Peyer's patch (tissue), 4 donors: ENCODE measurements around the gene HSBP1. TPM values are rescaled to one million over a fixed set of nuclear protein-coding genes. Genes with fewer than 3 reads are reported as not detected.

ENCODE experiments used
- DNase-seq, 3 donors: peaks; one replicate each; pipeline ENCODE4 v3.0.0-alpha.2; 2017 to 2019
- H3K27ac ChIP-seq, 4 donors: fragments of 200-600 bp; sonication (generic); one replicate each; pipeline ENCODE4 v1.5.1; 2016 to 2019
- H3K27me3 ChIP-seq, 2 donors: fragments of 200-600 bp; sonication (generic); one replicate each; pipeline ENCODE4 v1.5.1; 2019
- H3K36me3 ChIP-seq, 3 donors: fragments of 200-600 bp; sonication (generic); one replicate each; pipeline ENCODE4 v1.5.1; 2016 to 2019
- H3K4me1 ChIP-seq, 4 donors: fragments of 200-600 bp; sonication (generic); one replicate each; pipeline ENCODE4 v1.5.1; 2016 to 2019
- H3K4me3 ChIP-seq, 4 donors: fragments of 200-600 bp; sonication (generic); 1 replicate in 3 of 4; 2 replicates in 1 of 4; pipeline ENCODE4 v1.5.1; 2016 to 2019; ENCODE audit warnings: mild to moderate bottlenecking in 1 of 4
- H3K9me3 ChIP-seq, 4 donors: fragments of 200-600 bp; sonication (generic); one replicate each; pipeline ENCODE4 v1.5.1; 2016 to 2019; ENCODE audit warnings: mild to moderate bottlenecking in 1 of 4
- POLR2A ChIP-seq, 2 donors: fragments of 450-650 bp; IDR thresholded peaks; one replicate each; pipeline ENCODE4 v1.5.1; 2017; ENCODE audit warnings: antibody characterized with exemption in 2 of 2, mild to moderate bottlenecking in 2 of 2, moderate library complexity in 2 of 2
- total RNA-seq, 4 donors: library from RNA; depleted of rRNA; stranded (reverse); fragments of >200 nt; gene quantifications; one replicate each; pipeline ENCODE4 v1.1.0, GENCODE V29; 2016
- TF ChIP-seq, protein P1 (sequence below), 6 experiments: fragments of 450-650 bp in 4 of 6; fragments of 200-600 bp in 2 of 6; sonication (generic) in 1 of 6; IDR thresholded peaks; one replicate each; pipeline ENCODE4 v1.5.1; 2017 to 2019; ENCODE audit warnings: antibody characterized with exemption in 6 of 6, mild to moderate bottlenecking in 3 of 6, moderate library complexity in 1 of 6

HSBP1 gene
- total RNA-seq, 4 donors from 2014 or later = 12.4 to 19.0 (median 18.1) TPM

DNA sequence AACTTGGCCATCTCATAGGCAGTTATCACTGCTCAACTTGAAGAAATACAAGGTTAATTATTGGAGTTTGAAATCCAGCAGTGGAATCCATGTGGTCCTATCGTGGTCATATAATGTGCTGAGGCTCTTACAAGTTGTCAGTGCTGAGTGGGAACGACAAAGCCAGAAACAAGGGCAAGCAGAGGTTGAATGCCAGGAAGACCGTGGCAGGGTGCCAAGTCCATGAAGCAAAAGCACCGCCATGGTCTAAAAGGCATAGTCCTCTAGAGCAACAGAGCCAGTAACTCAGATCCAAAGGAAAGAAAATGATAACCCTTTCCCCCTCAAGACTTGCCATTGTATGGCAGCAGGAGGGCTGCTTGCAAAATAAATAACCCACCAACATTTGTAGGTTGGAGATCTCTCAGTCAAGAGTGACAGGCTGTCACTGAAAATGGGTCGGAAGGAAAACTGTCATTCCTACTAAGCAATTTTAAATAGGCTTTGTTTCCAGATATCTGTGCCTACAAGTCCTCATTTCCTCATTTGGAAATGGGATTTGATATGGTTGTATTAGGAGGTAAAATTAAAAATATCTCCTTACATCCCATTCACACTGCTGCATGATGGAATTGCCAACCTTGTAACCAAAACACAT lies 36.4 kb upstream of the HSBP1 start:
- DNase-seq = no peak
- Histone ChIP-seq H3K4me1 (no peaks in the 10 kb centered on the region), H3K9me3 (no peaks in the 10 kb centered on the region), H3K27me3 (no peaks in the 10 kb centered on the region), H3K36me3 (no peaks in the 10 kb centered on the region), H3K4me3 (no peak overlapping the region), H3K27ac (no peak overlapping the region)
- TF ChIP-seq POLR2A (IDR thresholded peaks at IDR 0.05) = no peak
- TF ChIP-seq, protein P1, sequence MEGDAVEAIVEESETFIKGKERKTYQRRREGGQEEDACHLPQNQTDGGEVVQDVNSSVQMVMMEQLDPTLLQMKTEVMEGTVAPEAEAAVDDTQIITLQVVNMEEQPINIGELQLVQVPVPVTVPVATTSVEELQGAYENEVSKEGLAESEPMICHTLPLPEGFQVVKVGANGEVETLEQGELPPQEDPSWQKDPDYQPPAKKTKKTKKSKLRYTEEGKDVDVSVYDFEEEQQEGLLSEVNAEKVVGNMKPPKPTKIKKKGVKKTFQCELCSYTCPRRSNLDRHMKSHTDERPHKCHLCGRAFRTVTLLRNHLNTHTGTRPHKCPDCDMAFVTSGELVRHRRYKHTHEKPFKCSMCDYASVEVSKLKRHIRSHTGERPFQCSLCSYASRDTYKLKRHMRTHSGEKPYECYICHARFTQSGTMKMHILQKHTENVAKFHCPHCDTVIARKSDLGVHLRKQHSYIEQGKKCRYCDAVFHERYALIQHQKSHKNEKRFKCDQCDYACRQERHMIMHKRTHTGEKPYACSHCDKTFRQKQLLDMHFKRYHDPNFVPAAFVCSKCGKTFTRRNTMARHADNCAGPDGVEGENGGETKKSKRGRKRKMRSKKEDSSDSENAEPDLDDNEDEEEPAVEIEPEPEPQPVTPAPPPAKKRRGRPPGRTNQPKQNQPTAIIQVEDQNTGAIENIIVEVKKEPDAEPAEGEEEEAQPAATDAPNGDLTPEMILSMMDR (IDR thresholded peaks at IDR 0.05) = no peak

DNA sequence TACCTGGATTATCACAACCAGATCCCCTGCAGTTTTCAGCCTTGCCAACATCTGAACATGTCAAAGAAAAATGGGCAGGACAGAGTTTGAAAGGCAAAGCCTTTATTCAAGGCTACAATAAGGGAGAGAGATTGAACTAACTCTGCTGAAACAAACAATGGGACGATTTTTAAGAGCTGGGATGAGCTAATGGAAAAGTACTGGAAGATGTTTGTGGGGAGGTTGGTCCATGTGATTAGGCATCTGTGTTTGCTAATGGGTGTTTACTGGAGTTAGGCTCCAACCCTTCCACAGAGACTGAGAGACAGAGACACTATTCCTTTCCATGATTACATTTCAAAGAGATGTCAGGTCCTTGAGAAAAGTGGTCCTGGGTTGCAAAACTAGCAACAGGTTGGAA lies 35.0 kb upstream of the HSBP1 start:
- Histone ChIP-seq H3K9me3 (no peaks in the 10 kb centered on the region), H3K4me3 (no peak overlapping the region), H3K27me3 (no peaks in the 10 kb centered on the region), H3K36me3 (no peaks in the 10 kb centered on the region), H3K4me1 (no peaks in the 10 kb centered on the region), H3K27ac (no peak overlapping the region)
- no peak for TF ChIP-seq POLR2A (IDR thresholded peaks at IDR 0.05)
- TF ChIP-seq, protein P1 (IDR thresholded peaks at IDR 0.05) = no peak
- no peak for DNase-seq

DNA sequence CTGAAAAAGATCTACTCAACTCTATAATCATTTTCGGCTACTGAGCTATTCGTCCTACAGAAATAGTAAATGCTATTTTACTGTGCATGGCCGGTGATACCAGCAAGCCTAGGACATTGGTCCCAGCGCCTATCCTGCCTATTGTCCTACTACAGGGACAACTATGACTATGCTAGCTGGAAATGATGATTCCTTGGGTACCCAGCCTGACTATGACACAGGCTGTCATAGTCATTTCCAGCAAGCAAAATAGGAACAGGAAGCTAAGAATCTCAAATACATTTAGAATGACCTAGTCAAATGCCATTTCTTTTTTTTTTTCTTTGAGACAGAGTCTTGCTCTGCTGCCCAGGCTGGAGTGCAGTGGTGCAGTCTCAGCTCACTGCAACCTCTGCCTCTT lies 33.7 kb upstream of the HSBP1 start:
- no peaks in the 10 kb centered on the region for H3K4me1 ChIP-seq
- H3K36me3 ChIP-seq = no peaks in the 10 kb centered on the region
- H3K27me3 ChIP-seq = no peaks in the 10 kb centered on the region
- TF ChIP-seq POLR2A (IDR thresholded peaks at IDR 0.05) = no peak
- TF ChIP-seq, protein P1 (IDR thresholded peaks at IDR 0.05) = no peak
- H3K27ac ChIP-seq = no peak overlapping the region
- no peak for DNase-seq
- H3K4me3 ChIP-seq = no peak overlapping the region
- H3K9me3 ChIP-seq = no peaks in the 10 kb centered on the region

DNA sequence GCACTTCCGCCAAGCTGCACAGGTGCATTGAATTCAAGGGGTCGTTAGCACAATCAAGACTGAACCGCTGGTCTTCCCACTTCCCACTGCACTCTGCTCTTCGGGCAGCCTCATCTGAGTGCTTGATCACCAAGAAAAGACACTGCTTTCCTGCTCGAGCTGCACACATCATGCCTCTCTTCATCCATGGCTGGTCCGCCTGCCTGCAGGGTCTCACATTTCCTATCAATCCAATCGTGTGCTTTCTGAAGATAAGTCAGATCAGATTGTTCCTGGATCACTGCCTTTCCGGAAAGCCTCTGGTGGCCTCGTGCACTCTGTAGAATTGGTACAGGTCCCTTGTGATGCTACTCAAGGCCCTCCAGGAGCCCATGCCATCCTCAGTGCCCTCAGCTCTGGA lies 30.8 kb upstream of the HSBP1 start:
- Histone ChIP-seq H3K36me3 (no peaks in the 10 kb centered on the region), H3K9me3 (no peaks in the 10 kb centered on the region), H3K27ac (no peak overlapping the region), H3K4me3 (no peak overlapping the region), H3K4me1 (no peaks in the 10 kb centered on the region), H3K27me3 (no peaks in the 10 kb centered on the region)
- TF ChIP-seq POLR2A (IDR thresholded peaks at IDR 0.05) = no peak
- TF ChIP-seq, protein P1 (IDR thresholded peaks at IDR 0.05) = no peak
- DNase-seq = no peak

DNA sequence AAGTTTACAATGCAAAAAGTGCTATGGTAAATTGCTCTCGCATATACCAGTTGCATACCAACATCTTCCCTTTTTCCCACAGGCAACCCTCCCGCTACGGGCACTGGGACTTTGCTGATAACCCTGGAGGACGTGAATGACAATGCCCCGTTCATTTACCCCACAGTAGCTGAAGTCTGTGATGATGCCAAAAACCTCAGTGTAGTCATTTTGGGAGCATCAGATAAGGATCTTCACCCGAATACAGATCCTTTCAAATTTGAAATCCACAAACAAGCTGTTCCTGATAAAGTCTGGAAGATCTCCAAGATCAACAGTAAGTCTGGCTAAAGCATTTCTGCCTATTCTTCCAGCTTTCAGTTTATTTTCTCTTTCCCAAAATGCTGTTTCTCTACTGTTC lies 27.9 kb upstream of the HSBP1 start:
- Histone ChIP-seq H3K9me3 (no peaks in the 10 kb centered on the region), H3K27me3 (no peaks in the 10 kb centered on the region), H3K4me1 (no peaks in the 10 kb centered on the region), H3K27ac (no peak overlapping the region), H3K36me3 (no peaks in the 10 kb centered on the region), H3K4me3 (no peak overlapping the region)
- DNase-seq = no peak
- TF ChIP-seq, protein P1 (IDR thresholded peaks at IDR 0.05) = no peak
- TF ChIP-seq POLR2A (IDR thresholded peaks at IDR 0.05) = no peak

DNA sequence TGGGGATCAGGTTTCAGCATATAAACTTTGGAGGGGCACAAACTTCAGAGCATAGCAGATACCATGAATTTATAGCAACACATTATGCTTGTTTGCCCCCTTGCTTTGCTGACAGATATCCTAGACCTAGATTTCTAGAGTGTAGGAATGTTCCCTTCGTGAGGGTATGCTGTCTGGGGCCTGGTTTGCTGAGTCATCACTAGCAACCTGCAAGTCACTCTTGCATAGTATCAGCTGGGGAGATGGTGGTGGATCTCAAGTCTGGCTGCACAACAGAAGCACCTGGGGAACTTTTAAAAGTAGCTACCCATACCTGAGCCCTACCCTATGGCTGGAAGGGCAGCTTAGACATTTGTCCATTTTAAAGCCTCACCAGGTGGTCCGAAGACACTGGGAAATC lies 22.3 kb upstream of the HSBP1 start:
- H3K27me3 ChIP-seq = no peaks in the 10 kb centered on the region
- TF ChIP-seq, protein P1 (IDR thresholded peaks at IDR 0.05) = no peak
- no peak overlapping the region for H3K27ac ChIP-seq
- no peaks in the 10 kb centered on the region for H3K36me3 ChIP-seq
- DNase-seq = no peak
- H3K9me3 ChIP-seq = no peaks in the 10 kb centered on the region
- H3K4me3 ChIP-seq = no peak overlapping the region
- H3K4me1 ChIP-seq = no peaks in the 10 kb centered on the region
